ENCODE data around the gene IL7R.

Gene IL7R

GRCh38 chr5:35859101-35859661, 2.5 kb downstream of the IL7R start:
- no peak overlapping the region for H3K27ac ChIP-seq
- no peak for TF ChIP-seq ZFX (IDR thresholded peaks at IDR 0.05; ENCODE audit: borderline replicate concordance)
- TF ChIP-seq, protein P1, sequence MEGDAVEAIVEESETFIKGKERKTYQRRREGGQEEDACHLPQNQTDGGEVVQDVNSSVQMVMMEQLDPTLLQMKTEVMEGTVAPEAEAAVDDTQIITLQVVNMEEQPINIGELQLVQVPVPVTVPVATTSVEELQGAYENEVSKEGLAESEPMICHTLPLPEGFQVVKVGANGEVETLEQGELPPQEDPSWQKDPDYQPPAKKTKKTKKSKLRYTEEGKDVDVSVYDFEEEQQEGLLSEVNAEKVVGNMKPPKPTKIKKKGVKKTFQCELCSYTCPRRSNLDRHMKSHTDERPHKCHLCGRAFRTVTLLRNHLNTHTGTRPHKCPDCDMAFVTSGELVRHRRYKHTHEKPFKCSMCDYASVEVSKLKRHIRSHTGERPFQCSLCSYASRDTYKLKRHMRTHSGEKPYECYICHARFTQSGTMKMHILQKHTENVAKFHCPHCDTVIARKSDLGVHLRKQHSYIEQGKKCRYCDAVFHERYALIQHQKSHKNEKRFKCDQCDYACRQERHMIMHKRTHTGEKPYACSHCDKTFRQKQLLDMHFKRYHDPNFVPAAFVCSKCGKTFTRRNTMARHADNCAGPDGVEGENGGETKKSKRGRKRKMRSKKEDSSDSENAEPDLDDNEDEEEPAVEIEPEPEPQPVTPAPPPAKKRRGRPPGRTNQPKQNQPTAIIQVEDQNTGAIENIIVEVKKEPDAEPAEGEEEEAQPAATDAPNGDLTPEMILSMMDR (IDR thresholded peaks at IDR 0.05) = no peak

- no peak overlapping the region for H3K27ac ChIP-seq
- TF ChIP-seq ZFX (IDR thresholded peaks at IDR 0.05; ENCODE audit: borderline replicate concordance) = no peak
- TF ChIP-seq, protein P1 (IDR thresholded peaks at IDR 0.05) = no peak
These were observed 4.0 kb downstream of the IL7R start for GRCh38 chr5:35860686-35861085.

GRCh38 chr5:35861718-35862117, 5.0 kb downstream of the IL7R start:
- TF ChIP-seq ZFX (IDR thresholded peaks at IDR 0.05; ENCODE audit: borderline replicate concordance) = no peak
- TF ChIP-seq, protein P1 (IDR thresholded peaks at IDR 0.05) = no peak
- no peak overlapping the region for H3K27ac ChIP-seq

DNA sequence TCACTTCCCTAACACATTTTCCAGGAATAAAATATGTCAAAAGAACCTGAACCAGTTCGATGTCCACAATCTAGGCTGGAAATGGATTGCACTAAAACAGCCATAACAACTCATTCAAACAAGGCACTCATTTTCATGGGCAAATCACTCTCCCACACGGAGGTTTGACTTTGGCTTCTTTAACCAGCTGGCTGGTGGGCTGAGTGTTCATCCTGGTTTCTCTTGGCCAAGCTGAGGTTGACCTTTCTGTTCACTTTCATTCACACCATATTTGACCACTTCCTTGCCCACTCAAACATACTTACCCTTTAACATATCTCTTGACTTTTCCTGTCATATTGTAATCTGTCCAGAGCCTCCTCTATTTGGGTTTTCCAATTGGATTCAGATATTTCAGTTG, 5.4 kb downstream of the IL7R start:
- H3K27ac ChIP-seq = no peak overlapping the region
- no peak for TF ChIP-seq ZFX (IDR thresholded peaks at IDR 0.05; ENCODE audit: borderline replicate concordance)
- TF ChIP-seq, protein P1 (IDR thresholded peaks at IDR 0.05) = no peak

GRCh38 chr5:35863159-35863558, 6.5 kb downstream of the IL7R start:
- no peak for TF ChIP-seq ZFX (IDR thresholded peaks at IDR 0.05; ENCODE audit: borderline replicate concordance)
- TF ChIP-seq, protein P1 (IDR thresholded peaks at IDR 0.05) = no peak
- H3K27ac ChIP-seq = no peak overlapping the region

DNA sequence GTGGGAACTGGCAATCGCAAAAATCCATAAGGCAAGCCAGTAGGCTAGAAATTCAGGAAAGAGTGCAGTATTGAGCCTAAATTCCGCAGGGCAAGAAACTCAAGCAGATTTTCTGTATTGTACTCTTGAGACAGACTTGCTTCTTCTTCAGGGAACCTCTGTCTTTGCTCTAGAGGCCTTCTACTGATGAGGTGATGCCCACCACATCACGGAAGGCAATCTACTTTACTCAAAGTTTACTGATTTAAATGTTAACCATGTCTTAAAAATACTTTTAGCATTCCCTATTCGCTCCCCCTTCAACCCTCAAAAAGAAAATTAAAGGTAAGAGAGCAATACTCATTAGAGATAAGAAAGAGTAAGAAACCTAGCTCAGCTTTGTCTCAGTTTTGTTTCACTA, 11.3 kb downstream of the IL7R start:
- no peak for TF ChIP-seq ZFX (IDR thresholded peaks at IDR 0.05; ENCODE audit: borderline replicate concordance)
- TF ChIP-seq, protein P1 (IDR thresholded peaks at IDR 0.05) = no peak
- H3K27ac ChIP-seq = no peak overlapping the region

DNA sequence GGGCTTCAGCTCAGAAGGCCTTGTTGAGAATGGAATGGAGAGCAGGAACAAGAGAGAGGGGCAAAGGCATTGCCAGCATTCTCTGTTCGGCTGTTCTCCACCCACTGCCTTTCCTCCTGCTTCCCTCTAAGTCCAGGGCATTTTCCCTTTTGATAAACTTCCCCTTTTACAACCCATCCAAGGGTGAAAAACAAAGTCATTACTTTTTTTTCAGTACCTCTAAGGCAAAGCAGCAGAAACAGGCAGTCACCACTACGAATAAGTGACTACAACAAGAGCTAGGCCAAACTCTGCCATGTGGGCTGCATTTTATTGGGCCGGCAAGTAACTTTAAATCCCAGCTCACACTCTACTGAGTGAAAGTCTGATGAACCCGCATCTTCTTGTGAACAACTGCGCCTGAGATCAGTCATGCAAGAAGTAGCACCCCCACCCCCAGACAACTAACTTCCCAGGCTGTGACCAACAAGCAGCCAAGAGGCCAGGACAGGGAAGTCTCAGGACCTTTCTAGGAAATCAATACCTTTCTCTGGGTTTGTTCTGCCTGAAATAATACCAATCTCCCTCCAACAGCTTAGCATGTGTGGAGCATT, 13.1 kb downstream of the IL7R start:
- no peak overlapping the region for H3K27ac ChIP-seq
- TF ChIP-seq, protein P1 (IDR thresholded peaks at IDR 0.05) = no peak
- no peak for TF ChIP-seq ZFX (IDR thresholded peaks at IDR 0.05; ENCODE audit: borderline replicate concordance)

Measured in 22Rv1 (cell line).